ENCODE results near the gene KCNT1. TPM values are rescaled to one million over a fixed set of nuclear protein-coding genes. Genes with fewer than 3 reads are reported as not detected.

KCNT1 gene
- total and polyA plus RNA-seq, 3 donors from 2014 or later: 1.8 to 7.3 (median 5.3) TPM

- no peak for DNase-seq
- no peaks in the 10 kb centered on the region for H3K36me3 ChIP-seq (ENCODE audit: low read depth, missing control alignments)
- WGBS, 2 donors: 93 to 100% methylated on average over 1 to 10 of the region's 10 CpGs
- H3K9me3 ChIP-seq: no peaks in the 10 kb centered on the region
- intact Hi-C loops (cut with DNase I; ENCODE audit: low total_unique reads): no loop called here
- no peak overlapping the region for H3K27ac ChIP-seq
- H3K4me3 ChIP-seq: no peak overlapping the region
- no peaks in the 10 kb centered on the region for H3K27me3 ChIP-seq
- TF ChIP-seq CTCF (IDR thresholded peaks at IDR 0.05) (no peak), POLR2A (IDR thresholded peaks at IDR 0.05) (no peak)
- peaks cover 18% of the 10 kb centered on the region for H3K4me1 ChIP-seq
Measured at GRCh38 chr9:135711881-135712280, 9.9 kb downstream of the KCNT1 start.

GRCh38 chr9:135712613-135713295, 10.8 kb downstream of the KCNT1 start:
- H3K36me3 ChIP-seq (ENCODE audit: low read depth, missing control alignments): no peaks in the 10 kb centered on the region
- no peaks in the 10 kb centered on the region for H3K9me3 ChIP-seq
- H3K27me3 ChIP-seq: no peaks in the 10 kb centered on the region
- intact Hi-C loops (cut with DNase I; ENCODE audit: low total_unique reads): no loop called here
- WGBS, 2 donors: 29 to 45% methylated on average over 7 to 15 of the region's 16 CpGs
- peaks cover 10% of the 10 kb centered on the region for H3K4me1 ChIP-seq
- no peak overlapping the region for H3K27ac ChIP-seq
- DNase-seq: peak; percentile 62
- no peak overlapping the region for H3K4me3 ChIP-seq
- TF ChIP-seq POLR2A (IDR thresholded peaks at IDR 0.05) (no peak), CTCF (IDR thresholded peaks at IDR 0.05) (no peak)

- H3K27ac ChIP-seq: no peak overlapping the region
- no peaks in the 10 kb centered on the region for H3K27me3 ChIP-seq
- whole genome bisulfite sequencing, 2 donors: 2 to 4% methylated on average over 10 to 70 of the region's 103 CpGs
- DNase-seq: peak; percentile 25
- H3K4me3 ChIP-seq: peak overlapping the region in 1 of 2 donors; percentile 37
- intact Hi-C loops (cut with DNase I; ENCODE audit: low total_unique reads): no loop called here
- no peaks in the 10 kb centered on the region for H3K9me3 ChIP-seq
- no peaks in the 10 kb centered on the region for H3K36me3 ChIP-seq (ENCODE audit: low read depth, missing control alignments)
- H3K4me1 ChIP-seq: peaks cover 13% of the 10 kb centered on the region
- TF ChIP-seq CTCF (IDR thresholded peaks at IDR 0.05): no peak
- TF ChIP-seq POLR2A (IDR thresholded peaks at IDR 0.05): no peak
Measured at GRCh38 chr9:135714242-135715055, 12.5 kb downstream of the KCNT1 start.

GRCh38 chr9:135715056-135715595, 13.1 kb downstream of the KCNT1 start:
- TF ChIP-seq POLR2A (IDR thresholded peaks at IDR 0.05): no peak
- no peak for TF ChIP-seq CTCF (IDR thresholded peaks at IDR 0.05)
- DNase-seq: no peak
- Histone ChIP-seq H3K9me3 (no peaks in the 10 kb centered on the region), H3K27ac (no peak overlapping the region), H3K27me3 (no peaks in the 10 kb centered on the region), H3K36me3 (ENCODE audit: low read depth, missing control alignments) (no peaks in the 10 kb centered on the region), H3K4me1 (peaks cover 13% of the 10 kb centered on the region), H3K4me3 (peak overlapping the region in 1 of 2 donors; percentile 37)
- 24 to 38% methylated on average over 16 to 23 of the region's 23 CpGs for WGBS, 2 donors
- intact Hi-C loops (cut with DNase I; ENCODE audit: low total_unique reads): no loop called here
